ENCODE results near the gene STARD3. TPM values are rescaled to one million over a fixed set of nuclear protein-coding genes. Genes with fewer than 3 reads are reported as not detected.
"Not testable (repeated sequence)": the region's sequence is repeated elsewhere in the genome, so short reads cannot be mapped to it uniquely, and the experiment has no call there.

Gene STARD3
- polyA plus RNA-seq, 2 of the 4 experiments (the other 2 are of a cell fraction) = 54.6 to 56.0 TPM

DNA sequence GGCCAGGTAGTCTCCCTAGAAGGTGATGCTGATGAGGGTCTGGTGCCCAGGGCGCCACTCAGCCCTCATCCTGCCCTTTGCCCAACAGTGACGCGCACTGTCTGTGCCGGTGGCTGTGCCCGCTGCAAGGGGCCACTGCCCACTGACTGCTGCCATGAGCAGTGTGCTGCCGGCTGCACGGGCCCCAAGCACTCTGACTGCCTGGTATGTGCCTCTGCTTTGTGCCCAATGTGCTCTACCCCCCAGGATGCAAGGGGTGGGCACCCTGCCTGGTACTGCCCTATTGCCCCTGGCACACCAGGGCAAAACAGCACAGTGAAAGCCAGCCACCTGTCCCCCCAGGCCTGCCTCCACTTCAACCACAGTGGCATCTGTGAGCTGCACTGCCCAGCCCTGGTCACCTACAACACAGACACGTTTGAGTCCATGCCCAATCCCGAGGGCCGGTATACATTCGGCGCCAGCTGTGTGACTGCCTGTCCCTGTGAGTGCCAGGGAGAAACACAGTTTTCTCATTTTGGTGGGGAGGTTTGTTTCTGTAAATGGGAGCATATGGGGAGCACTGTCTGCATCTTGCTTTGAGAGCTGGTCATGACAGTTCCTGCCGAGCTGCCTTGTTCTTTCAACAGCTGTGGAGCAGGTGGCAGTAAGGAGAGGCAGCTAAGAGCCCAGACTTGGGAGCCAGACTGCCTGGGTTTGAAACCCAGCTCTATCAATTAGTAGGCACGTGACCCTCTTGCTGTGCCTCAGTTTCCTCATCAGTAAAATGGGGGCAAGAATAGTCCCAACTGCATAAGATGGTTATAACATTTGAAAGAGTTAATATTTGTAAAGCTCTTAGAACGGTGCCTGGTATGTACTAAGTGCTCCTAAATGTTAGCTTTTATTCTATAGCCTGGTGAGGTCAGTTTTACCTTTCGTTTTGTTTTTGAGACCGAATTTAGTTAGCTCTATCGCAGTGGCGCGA, 73.3 kb downstream of the STARD3 start:
- no peak overlapping the region for H3K27ac ChIP-seq
- ATAC-seq = no peak
- no peak overlapping the region for H3K4me3 ChIP-seq
- ChIA-PET CTCF (interaction anchor here (0.6 to 3.0 kb wide), 8 partner anchors 8 to 88 kb away, joined by 3 to 12 read pairs (median 4); partner anchors contain the start of genes ERBB2, MIEN1 and TCAP), POLR2A (interaction anchor here (1.1 to 1.5 kb wide), 2 partner anchors 10 to 20 kb away, joined by 3 to 5 read pairs; partner anchors contain the start of genes ERBB2 and MIEN1)
- no peaks in the 10 kb centered on the region for H3K9me3 ChIP-seq
- FAIRE-seq = no peak
- WGBS (ENCODE audit: missing lambda C conversion rate) = 92% methylated on average over 20 of the region's 20 CpGs
- TF ChIP-seq POLR2AphosphoS2 (conservative IDR thresholded peaks at IDR 0.05; ENCODE audit: low read length) = no peak
- TF ChIP-seq, protein P1, sequence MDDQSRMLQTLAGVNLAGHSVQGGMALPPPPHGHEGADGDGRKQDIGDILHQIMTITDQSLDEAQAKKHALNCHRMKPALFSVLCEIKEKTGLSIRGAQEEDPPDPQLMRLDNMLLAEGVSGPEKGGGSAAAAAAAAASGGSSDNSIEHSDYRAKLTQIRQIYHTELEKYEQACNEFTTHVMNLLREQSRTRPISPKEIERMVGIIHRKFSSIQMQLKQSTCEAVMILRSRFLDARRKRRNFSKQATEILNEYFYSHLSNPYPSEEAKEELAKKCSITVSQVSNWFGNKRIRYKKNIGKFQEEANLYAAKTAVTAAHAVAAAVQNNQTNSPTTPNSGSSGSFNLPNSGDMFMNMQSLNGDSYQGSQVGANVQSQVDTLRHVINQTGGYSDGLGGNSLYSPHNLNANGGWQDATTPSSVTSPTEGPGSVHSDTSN (IDR thresholded peaks at IDR 0.05) = no peak
- TF ChIP-seq BHLHE40 (IDR thresholded peaks at IDR 0.05; ENCODE audit: low read depth, low read length) = no peak
- no peak for TF ChIP-seq HOXB5 (CRISPR knock-in tag; IDR thresholded peaks at IDR 0.05)
- TF ChIP-seq JUNB (IDR thresholded peaks at IDR 0.05) = no peak
- TF ChIP-seq, protein P2, sequence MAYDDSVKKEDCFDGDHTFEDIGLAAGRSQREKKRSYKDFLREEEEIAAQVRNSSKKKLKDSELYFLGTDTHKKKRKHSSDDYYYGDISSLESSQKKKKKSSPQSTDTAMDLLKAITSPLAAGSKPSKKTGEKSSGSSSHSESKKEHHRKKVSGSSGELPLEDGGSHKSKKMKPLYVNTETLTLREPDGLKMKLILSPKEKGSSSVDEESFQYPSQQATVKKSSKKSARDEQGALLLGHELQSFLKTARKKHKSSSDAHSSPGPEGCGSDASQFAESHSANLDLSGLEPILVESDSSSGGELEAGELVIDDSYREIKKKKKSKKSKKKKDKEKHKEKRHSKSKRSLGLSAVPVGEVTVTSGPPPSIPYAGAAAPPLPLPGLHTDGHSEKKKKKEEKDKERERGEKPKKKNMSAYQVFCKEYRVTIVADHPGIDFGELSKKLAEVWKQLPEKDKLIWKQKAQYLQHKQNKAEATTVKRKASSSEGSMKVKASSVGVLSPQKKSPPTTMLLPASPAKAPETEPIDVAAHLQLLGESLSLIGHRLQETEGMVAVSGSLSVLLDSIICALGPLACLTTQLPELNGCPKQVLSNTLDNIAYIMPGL (CRISPR knock-in tag; IDR thresholded peaks at IDR 0.05; ENCODE audit: borderline replicate concordance) = no peak
- TF ChIP-seq KDM5A (IDR thresholded peaks at IDR 0.05) = no peak
- TF ChIP-seq, protein P3, sequence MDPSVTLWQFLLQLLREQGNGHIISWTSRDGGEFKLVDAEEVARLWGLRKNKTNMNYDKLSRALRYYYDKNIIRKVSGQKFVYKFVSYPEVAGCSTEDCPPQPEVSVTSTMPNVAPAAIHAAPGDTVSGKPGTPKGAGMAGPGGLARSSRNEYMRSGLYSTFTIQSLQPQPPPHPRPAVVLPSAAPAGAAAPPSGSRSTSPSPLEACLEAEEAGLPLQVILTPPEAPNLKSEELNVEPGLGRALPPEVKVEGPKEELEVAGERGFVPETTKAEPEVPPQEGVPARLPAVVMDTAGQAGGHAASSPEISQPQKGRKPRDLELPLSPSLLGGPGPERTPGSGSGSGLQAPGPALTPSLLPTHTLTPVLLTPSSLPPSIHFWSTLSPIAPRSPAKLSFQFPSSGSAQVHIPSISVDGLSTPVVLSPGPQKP (IDR thresholded peaks at IDR 0.05; ENCODE audit: low read depth, low read length) = no peak
- TF ChIP-seq, protein P4, sequence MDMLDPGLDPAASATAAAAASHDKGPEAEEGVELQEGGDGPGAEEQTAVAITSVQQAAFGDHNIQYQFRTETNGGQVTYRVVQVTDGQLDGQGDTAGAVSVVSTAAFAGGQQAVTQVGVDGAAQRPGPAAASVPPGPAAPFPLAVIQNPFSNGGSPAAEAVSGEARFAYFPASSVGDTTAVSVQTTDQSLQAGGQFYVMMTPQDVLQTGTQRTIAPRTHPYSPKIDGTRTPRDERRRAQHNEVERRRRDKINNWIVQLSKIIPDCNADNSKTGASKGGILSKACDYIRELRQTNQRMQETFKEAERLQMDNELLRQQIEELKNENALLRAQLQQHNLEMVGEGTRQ (IDR thresholded peaks at IDR 0.05) = no peak
- TF ChIP-seq ZFP36 (IDR thresholded peaks at IDR 0.05; ENCODE audit: borderline replicate concordance, partially characterized antibody) = no peak
- TF ChIP-seq HOXB13 (CRISPR knock-in tag; IDR thresholded peaks at IDR 0.05; ENCODE audit: low read depth) = no peak
- TF ChIP-seq POLR2A (IDR thresholded peaks at IDR 0.05; ENCODE audit: low read length) = no peak
- no peak for TF ChIP-seq TFCP2L1 (CRISPR knock-in tag; IDR thresholded peaks at IDR 0.05)
- no peak for TF ChIP-seq MAFK (IDR thresholded peaks at IDR 0.05; ENCODE audit: partially characterized antibody)
- TF ChIP-seq RAD21 (conservative IDR thresholded peaks at IDR 0.05 in 1 of 2, IDR thresholded peaks at IDR 0.05 in 1 of 2) = no peak
- no peak overlapping the region for H3K4me2 ChIP-seq
- H3K4me1 ChIP-seq = peaks cover 10% of the 10 kb centered on the region
- DNase-seq (ENCODE audit: low read depth in 1 of 2, low spot score in 1 of 2) = no peak

DNA sequence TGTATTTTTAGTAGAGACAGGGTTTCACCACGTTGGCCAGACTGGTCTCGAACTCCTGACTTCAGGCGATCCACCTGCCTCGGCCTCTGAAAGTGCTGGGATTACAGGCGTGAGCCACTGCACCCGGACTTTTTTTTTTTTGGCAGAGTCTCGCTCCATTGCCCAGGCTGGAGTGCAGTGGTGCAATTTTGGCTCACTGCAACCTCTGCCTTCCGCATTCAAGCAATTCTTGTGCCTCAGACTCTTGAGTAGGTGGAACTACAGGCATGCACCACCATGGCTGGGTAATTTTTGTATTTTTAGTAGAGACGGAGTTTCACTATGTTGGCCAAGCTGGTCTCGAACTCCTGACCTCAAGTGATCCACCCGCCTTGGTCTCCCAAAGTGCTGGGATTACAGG, 74.1 kb downstream of the STARD3 start:
- DNase-seq (ENCODE audit: low read depth in 1 of 2, low spot score in 1 of 2); FAIRE-seq; H3K9me3 ChIP-seq; ATAC-seq; H3K4me3 ChIP-seq; H3K4me2 ChIP-seq; H3K27ac ChIP-seq; H3K4me1 ChIP-seq: not testable (repeated sequence)
- CTCF ChIA-PET = interaction anchor here (0.6 to 3.0 kb wide), 8 partner anchors 8 to 89 kb away, joined by 3 to 12 read pairs (median 4); partner anchors contain the start of genes ERBB2, MIEN1 and TCAP
- POLR2A ChIA-PET = interaction anchor here (1.1 to 1.5 kb wide), 2 partner anchors 11 to 19 kb away, joined by 3 to 5 read pairs; partner anchors contain the start of genes ERBB2 and MIEN1
- WGBS (ENCODE audit: missing lambda C conversion rate) = 92% methylated on average over 11 of the region's 11 CpGs

DNA sequence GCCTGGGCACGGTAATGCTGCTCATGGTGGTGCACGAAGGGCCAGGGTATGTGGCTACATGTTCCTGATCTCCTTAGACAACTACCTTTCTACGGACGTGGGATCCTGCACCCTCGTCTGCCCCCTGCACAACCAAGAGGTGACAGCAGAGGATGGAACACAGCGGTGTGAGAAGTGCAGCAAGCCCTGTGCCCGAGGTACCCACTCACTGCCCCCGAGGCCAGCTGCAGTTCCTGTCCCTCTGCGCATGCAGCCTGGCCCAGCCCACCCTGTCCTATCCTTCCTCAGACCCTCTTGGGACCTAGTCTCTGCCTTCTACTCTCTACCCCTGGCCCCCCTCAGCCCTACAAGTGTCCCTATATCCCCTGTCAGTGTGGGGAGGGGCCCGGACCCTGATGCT, 74.9 kb downstream of the STARD3 start:
- Histone ChIP-seq H3K9me3 (no peaks in the 10 kb centered on the region), H3K27ac (no peak overlapping the region), H3K4me2 (no peak overlapping the region), H3K4me1 (no peaks in the 10 kb centered on the region), H3K4me3 (no peak overlapping the region)
- ATAC-seq (no peak), FAIRE-seq (no peak), DNase-seq (ENCODE audit: low read depth in 1 of 2, low spot score in 1 of 2) (no peak)
- CTCF ChIA-PET = interaction anchor here (3.0 kb wide), 1 partner anchor 18 kb away, joined by 12 read pairs; the partner anchor contains the start of gene MIEN1
- POLR2A ChIA-PET = no interaction called here
- whole genome bisulfite sequencing (ENCODE audit: missing lambda C conversion rate) = 90% methylated on average over 10 of the region's 10 CpGs
- no peak for TF ChIP-seq JUNB (IDR thresholded peaks at IDR 0.05)
- no peak for TF ChIP-seq POLR2AphosphoS2 (conservative IDR thresholded peaks at IDR 0.05; ENCODE audit: low read length)
- no peak for TF ChIP-seq ESRRA (IDR thresholded peaks at IDR 0.05; ENCODE audit: borderline replicate concordance, low read length)
- TF ChIP-seq SREBF2 (IDR thresholded peaks at IDR 0.05) = no peak
- TF ChIP-seq, protein P1 (IDR thresholded peaks at IDR 0.05) = no peak
- no peak for TF ChIP-seq EP300 (IDR thresholded peaks at IDR 0.05)
- TF ChIP-seq ZNF302 (CRISPR knock-in tag; IDR thresholded peaks at IDR 0.05) = no peak
- TF ChIP-seq EHF (CRISPR knock-in tag; IDR thresholded peaks at IDR 0.05) = no peak
- no peak for TF ChIP-seq MAFK (IDR thresholded peaks at IDR 0.05; ENCODE audit: partially characterized antibody)
- TF ChIP-seq RNF2 (IDR thresholded peaks at IDR 0.05; ENCODE audit: borderline replicate concordance, low read depth) = no peak
- no peak for TF ChIP-seq FOSL2 (IDR thresholded peaks at IDR 0.05)
- no peak for TF ChIP-seq FOSL2 (CRISPR knock-in tag; IDR thresholded peaks at IDR 0.05)
- TF ChIP-seq, protein P5, sequence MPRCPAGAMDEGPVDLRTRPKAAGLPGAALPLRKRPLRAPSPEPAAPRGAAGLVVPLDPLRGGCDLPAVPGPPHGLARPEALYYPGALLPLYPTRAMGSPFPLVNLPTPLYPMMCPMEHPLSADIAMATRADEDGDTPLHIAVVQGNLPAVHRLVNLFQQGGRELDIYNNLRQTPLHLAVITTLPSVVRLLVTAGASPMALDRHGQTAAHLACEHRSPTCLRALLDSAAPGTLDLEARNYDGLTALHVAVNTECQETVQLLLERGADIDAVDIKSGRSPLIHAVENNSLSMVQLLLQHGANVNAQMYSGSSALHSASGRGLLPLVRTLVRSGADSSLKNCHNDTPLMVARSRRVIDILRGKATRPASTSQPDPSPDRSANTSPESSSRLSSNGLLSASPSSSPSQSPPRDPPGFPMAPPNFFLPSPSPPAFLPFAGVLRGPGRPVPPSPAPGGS (IDR thresholded peaks at IDR 0.05) = no peak
